Gastroesophageal sphincter (tissue), 4 donors: ENCODE data around the gene COQ8B. TPM values are rescaled to one million over a fixed set of nuclear protein-coding genes. Genes with fewer than 3 reads are reported as not detected.

ENCODE experiments used
- ATAC-seq: fragments of 150-250 bp; one replicate; pipeline ENCODE4 v1.9.1; 2016; ENCODE audit warnings: mild to moderate bottlenecking, moderate library complexity
- H3K27ac ChIP-seq, 4 donors: fragments of 200-600 bp; sonication (generic) in 3 of 4; 1 replicate in 3 of 4; 2 replicates in 1 of 4; pipeline ENCODE4 v1.5.1; 2016 to 2019
- H3K27me3 ChIP-seq: fragments of 200-600 bp; sonication (generic); one replicate; pipeline ENCODE4 v1.5.1; 2019
- H3K36me3 ChIP-seq, 2 donors: fragments of 200-600 bp; sonication (generic); one replicate each; pipeline ENCODE4 v1.5.1; 2019; ENCODE audit warnings: control low read depth in 1 of 2
- H3K4me1 ChIP-seq, 3 donors: fragments of 200-600 bp; sonication (generic); 1 replicate in 2 of 3; 2 replicates in 1 of 3; pipeline ENCODE4 v1.5.1; 2016 to 2019; ENCODE audit warnings: control low read depth in 2 of 3
- H3K4me3 ChIP-seq, 2 donors: fragments of 200-600 bp; sonication (generic); one replicate each; pipeline ENCODE4 v1.5.1; 2019; ENCODE audit warnings: mild to moderate bottlenecking in 1 of 2, moderate library complexity in 1 of 2
- H3K9me3 ChIP-seq, 3 donors: fragments of 200-600 bp; sonication (generic); one replicate each; pipeline ENCODE4 v1.5.1; 2017 to 2019; ENCODE audit warnings: control low read depth in 2 of 3
- EP300 ChIP-seq: sonication (generic); formaldehyde crosslinking; IDR thresholded peaks from one replicate; pipeline ENCODE4 v1.6.1; 2017; ENCODE audit warnings: antibody characterized with exemption, mild to moderate bottlenecking
- POLR2A ChIP-seq, 2 donors: fragments of 450-650 bp; IDR thresholded peaks; one replicate each; pipeline ENCODE4 v1.6.1; 2017; ENCODE audit warnings: antibody characterized with exemption in 2 of 2, mild to moderate bottlenecking in 2 of 2, moderate library complexity in 1 of 2
- POLR2AphosphoS5 ChIP-seq: sonication (generic); formaldehyde crosslinking; IDR thresholded peaks from one replicate; pipeline ENCODE4 v1.6.1; 2017; ENCODE audit warnings: antibody characterized with exemption
- WGBS, 2 donors: methylation state at CpG; one replicate each; pipeline ENCODE4 v1.1.5; 2018; ENCODE audit warnings: low coverage in 1 of 2; 5-methylcytosine and 5-hydroxymethylcytosine counted together
- total RNA-seq, 4 donors: library from RNA; depleted of rRNA; stranded (reverse); fragments of >200 nt; gene quantifications; one replicate each; pipeline ENCODE4 v1.1.0, GENCODE V29; 2016
- TF ChIP-seq, protein P1 (sequence below), 4 experiments: fragments of 200-600 bp in 2 of 4; fragments of 450-650 bp in 2 of 4; sonication (generic) in 1 of 4; IDR thresholded peaks; one replicate each; pipeline ENCODE4 v1.5.1; 2017 to 2019; ENCODE audit warnings: antibody characterized with exemption in 4 of 4, mild to moderate bottlenecking in 2 of 4, moderate library complexity in 2 of 4

The COQ8B gene
- total RNA-seq, 4 donors from 2014 or later: 27.3 to 50.5 (median 44.7) TPM

- 80 to 84% methylated on average over 1 to 7 of the region's 7 CpGs for WGBS, 2 donors
These were observed 30.9 kb upstream of the COQ8B start for GRCh38 chr19:40747536-40747935.

DNA sequence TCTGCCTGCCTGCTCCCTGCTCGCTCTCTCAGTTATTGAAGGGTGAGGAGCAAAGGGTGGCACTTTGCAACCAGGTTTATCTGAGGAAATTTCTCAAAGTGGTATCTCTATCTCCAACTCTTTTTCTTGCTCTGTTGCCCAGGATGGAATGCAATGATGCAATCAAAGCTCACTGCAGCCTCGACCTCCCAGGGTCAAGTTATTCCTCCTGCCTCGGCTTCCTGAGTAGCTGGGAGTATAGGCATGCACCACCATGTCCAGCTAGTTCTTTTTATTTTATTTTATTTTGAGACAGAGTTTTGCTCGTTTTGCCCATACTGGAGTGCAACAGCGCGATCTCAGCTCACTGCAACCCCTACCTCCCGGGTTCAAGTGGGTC is 28.7 kb upstream of the COQ8B start:
- Histone ChIP-seq H3K9me3 (no peaks in the 10 kb centered on the region), H3K27ac (peak overlapping the region in 3 of 4 donors; percentile 22 to 43 (median 40)), H3K4me1 (peaks cover 0 to 37% (median 0%) of the 10 kb centered on the region in 3 donors), H3K4me3 (no peak overlapping the region), H3K36me3 (peaks cover 0 to 24% of the 10 kb centered on the region in 2 donors), H3K27me3 (no peaks in the 10 kb centered on the region)
- 42 to 53% methylated on average over 3 of the region's 7 CpGs for WGBS, 2 donors
- no peak for TF ChIP-seq EP300
- TF ChIP-seq POLR2A (IDR thresholded peaks at IDR 0.05): no peak
- TF ChIP-seq POLR2AphosphoS5: no peak
- no peak for ATAC-seq

More at GRCh38 chr19:40747536-40747935, 30.9 kb upstream of the COQ8B start:
- TF ChIP-seq POLR2AphosphoS5 (no peak), POLR2A (IDR thresholded peaks at IDR 0.05) (no peak), EP300 (no peak)
- TF ChIP-seq, protein P1, sequence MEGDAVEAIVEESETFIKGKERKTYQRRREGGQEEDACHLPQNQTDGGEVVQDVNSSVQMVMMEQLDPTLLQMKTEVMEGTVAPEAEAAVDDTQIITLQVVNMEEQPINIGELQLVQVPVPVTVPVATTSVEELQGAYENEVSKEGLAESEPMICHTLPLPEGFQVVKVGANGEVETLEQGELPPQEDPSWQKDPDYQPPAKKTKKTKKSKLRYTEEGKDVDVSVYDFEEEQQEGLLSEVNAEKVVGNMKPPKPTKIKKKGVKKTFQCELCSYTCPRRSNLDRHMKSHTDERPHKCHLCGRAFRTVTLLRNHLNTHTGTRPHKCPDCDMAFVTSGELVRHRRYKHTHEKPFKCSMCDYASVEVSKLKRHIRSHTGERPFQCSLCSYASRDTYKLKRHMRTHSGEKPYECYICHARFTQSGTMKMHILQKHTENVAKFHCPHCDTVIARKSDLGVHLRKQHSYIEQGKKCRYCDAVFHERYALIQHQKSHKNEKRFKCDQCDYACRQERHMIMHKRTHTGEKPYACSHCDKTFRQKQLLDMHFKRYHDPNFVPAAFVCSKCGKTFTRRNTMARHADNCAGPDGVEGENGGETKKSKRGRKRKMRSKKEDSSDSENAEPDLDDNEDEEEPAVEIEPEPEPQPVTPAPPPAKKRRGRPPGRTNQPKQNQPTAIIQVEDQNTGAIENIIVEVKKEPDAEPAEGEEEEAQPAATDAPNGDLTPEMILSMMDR (IDR thresholded peaks at IDR 0.05): no peak
- Histone ChIP-seq H3K4me1 (peaks cover 0 to 31% (median 6%) of the 10 kb centered on the region in 3 donors), H3K36me3 (peaks cover 0 to 15% of the 10 kb centered on the region in 2 donors), H3K27ac (no peak overlapping the region), H3K4me3 (no peak overlapping the region), H3K9me3 (no peaks in the 10 kb centered on the region), H3K27me3 (no peaks in the 10 kb centered on the region)
- ATAC-seq: no peak

GRCh38 chr19:40744554-40745401 is 28.1 kb upstream of the COQ8B start:
- H3K27me3 ChIP-seq: no peaks in the 10 kb centered on the region
- WGBS, 2 donors: 62 to 67% methylated on average over 1 to 3 of the region's 17 CpGs
- H3K9me3 ChIP-seq: no peaks in the 10 kb centered on the region
- TF ChIP-seq, protein P1 (IDR thresholded peaks at IDR 0.05): no peak
- no peak for TF ChIP-seq POLR2AphosphoS5
- TF ChIP-seq POLR2A (IDR thresholded peaks at IDR 0.05): no peak
- no peak for TF ChIP-seq EP300
- H3K27ac ChIP-seq: peak overlapping the region in 3 of 4 donors; percentile 22 to 43 (median 40)
- no peak for ATAC-seq
- no peak overlapping the region for H3K4me3 ChIP-seq
- H3K4me1 ChIP-seq: peaks cover 0 to 41% (median 3%) of the 10 kb centered on the region in 3 donors
- peaks cover 0 to 30% of the 10 kb centered on the region in 2 donors for H3K36me3 ChIP-seq

DNA sequence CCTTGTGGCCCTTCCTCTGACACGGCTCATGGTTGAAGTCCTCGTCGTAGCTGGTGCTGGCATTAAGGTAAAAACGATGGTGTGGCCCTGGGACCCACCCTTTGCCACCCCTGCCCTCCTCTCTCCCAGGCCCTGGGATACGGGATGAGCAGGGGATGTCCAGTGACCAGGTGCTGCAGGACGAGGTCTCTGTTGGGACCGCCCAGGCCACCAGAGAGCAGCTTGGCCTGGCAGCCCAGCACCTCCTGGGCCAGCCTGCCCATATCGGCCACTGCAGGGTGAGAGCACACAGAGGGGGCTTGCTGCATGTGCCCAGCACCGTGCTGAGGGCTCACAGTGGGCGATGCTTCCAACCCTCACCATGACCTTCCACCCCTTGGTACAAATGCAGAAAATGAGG is 27.2 kb upstream of the COQ8B start:
- H3K9me3 ChIP-seq: no peaks in the 10 kb centered on the region
- H3K36me3 ChIP-seq: peaks cover 0 to 38% of the 10 kb centered on the region in 2 donors
- no peak for ATAC-seq
- 73% methylated on average over 3 of the region's 10 CpGs; no CpG with 5 or more reads in 1 of the 2 donors for WGBS, 2 donors
- no peak overlapping the region for H3K4me3 ChIP-seq
- no peak overlapping the region for H3K27ac ChIP-seq
- H3K27me3 ChIP-seq: no peaks in the 10 kb centered on the region
- H3K4me1 ChIP-seq: peaks cover 0 to 40% (median 3%) of the 10 kb centered on the region in 3 donors
- TF ChIP-seq POLR2AphosphoS5 (no peak), EP300 (no peak), POLR2A (IDR thresholded peaks at IDR 0.05) (no peak)
- TF ChIP-seq, protein P1 (IDR thresholded peaks at IDR 0.05): no peak

GRCh38 chr19:40742886-40743285 is 26.2 kb upstream of the COQ8B start:
- 60 to 96% methylated on average over 1 to 4 of the region's 12 CpGs for WGBS, 2 donors
- ATAC-seq: no peak
- no peak overlapping the region for H3K27ac ChIP-seq
- peaks cover 0 to 49% of the 10 kb centered on the region in 2 donors for H3K36me3 ChIP-seq
- H3K4me1 ChIP-seq: peaks cover 0 to 35% (median 3%) of the 10 kb centered on the region in 3 donors
- H3K4me3 ChIP-seq: no peak overlapping the region
- no peaks in the 10 kb centered on the region for H3K9me3 ChIP-seq
- TF ChIP-seq POLR2A (IDR thresholded peaks at IDR 0.05) (no peak), POLR2AphosphoS5 (no peak), EP300 (no peak)
- TF ChIP-seq, protein P1 (IDR thresholded peaks at IDR 0.05): no peak
- H3K27me3 ChIP-seq: no peaks in the 10 kb centered on the region
